ENCODE measurements around the gene NELL2.

- TF ChIP-seq CTCF (IDR thresholded peaks at IDR 0.05) (no peak), POLR2AphosphoS5 (IDR thresholded peaks at IDR 0.05) (no peak), POLR2A (IDR thresholded peaks at IDR 0.05) (no peak), EP300 (IDR thresholded peaks at IDR 0.05) (no peak)
These were observed 283.5 kb downstream of the NELL2 start for GRCh38 chr12:44592626-44593025.

Data from upper lobe of left lung (tissue), 4 donors.